NCI-H1436 (cell line): ENCODE data around the gene SERPINA1.
"Not testable (repeated sequence)": the region's sequence is repeated elsewhere in the genome, so short reads cannot be mapped to it uniquely, and the experiment has no call there.

Experiments used
- DNase-seq: peaks from one replicate; lab custom pipeline; 2025; lab: John Stamatoyannopoulos, UW

SERPINA1 gene

DNA sequence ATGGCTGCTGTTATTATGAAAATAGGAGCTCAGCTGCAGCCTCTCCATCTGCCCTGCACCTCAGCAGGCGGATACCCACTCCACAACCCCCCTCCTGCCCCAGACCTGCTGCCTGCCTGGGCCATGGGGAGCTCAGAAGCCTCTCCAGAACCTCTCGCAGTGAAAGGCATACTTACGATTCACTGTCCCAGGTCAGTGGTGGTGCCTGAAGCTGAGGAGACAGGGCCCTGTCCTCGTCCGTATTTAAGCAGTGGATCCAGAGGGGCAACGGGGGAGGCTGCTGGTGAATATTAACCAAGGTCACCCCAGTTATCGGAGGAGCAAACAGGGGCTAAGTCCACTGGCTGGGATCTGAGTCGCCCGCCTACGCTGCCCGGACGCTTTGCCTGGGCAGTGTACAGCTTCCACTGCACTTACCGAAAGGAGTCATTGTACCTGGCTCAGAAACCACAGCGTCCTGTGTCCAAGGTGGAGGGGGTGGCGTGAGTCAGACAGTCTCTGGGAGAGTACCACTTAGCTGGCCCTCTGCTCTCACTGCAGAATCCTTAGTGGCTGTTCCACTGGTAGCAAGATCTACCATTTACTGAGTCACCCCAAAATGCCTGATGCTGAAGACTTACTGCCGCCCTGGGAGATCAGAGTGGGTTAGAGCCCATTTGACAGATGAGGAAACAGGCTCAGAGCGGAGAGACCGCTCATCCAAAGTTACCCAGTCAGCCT lies at the start of gene SERPINA1:
SERPINA1 (minus strand) TSS at position 219 of the 720 bp plus-strand sequence. CDS start 5,365 bp downstream, outside the sequence.
- DNase-seq, result no peak

DNA sequence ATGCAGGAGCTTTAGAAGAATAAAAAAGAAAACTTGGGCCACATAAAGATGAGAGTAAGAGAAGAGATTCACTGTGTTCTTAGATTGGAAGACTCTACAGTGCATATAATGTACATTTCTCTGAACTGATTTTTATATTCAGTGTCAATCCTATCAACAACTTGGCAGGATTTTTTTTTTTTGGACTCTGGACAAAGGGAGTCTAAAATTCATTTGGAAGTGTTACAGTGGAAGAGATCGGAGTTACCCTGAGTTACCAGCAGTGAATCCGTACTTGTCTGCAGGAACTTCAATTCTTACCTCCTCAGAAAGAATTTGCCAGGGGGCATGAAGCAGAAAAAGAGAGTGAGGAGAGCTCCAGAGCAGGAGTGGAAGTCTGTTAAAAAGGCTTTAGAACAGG lies 40.2 kb upstream of the SERPINA1 start:
- no peak for DNase-seq

DNA sequence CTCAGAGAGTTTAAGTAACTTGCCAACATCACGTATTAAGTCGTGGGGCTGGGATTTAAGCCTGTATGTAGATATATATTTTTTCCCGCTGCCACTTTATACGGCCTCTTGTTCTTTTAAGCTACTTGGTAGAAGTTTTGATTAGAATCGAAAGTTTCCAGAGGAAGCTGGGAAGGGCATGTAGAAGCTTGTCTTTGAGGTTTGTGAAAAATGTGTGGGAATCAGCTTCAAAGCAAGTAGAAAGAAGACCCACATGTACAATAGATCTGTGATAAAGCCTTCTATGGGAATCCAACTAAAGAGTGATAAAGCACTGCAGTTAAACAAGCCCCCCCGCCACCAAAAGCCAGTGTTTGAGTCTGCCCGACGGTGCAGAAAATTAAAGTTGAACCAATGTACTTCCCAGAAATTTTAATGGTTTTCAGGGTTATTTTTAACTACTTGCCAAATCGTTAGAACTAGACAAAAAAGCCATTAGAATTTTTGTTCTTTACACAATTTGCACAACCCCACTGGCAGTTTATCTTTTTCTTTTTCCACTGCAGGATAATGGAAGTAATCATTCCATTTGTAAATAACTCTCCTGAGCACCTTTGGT lies 38.7 kb upstream of the SERPINA1 start:
- DNase-seq, result no peak

DNA sequence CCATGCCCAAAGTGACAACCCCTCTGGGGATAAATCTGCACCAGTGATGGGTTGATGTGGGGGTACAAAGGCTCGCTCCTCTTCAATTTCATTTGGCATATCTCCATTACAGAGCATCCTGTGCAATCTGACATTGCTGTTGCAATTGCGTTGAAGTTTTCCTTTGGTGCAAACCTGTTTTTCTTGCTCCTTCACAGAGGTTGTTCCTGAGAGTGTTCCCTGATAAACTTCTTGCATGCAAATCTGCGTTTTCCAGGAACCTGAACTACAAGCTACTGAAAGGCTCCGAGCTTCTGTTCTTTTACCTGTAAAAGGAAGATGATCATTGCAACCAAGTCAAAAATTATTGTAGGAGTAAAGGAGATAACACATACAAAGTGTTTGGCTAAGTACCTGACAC lies 38.1 kb upstream of the SERPINA1 start:
- no peak for DNase-seq

DNA sequence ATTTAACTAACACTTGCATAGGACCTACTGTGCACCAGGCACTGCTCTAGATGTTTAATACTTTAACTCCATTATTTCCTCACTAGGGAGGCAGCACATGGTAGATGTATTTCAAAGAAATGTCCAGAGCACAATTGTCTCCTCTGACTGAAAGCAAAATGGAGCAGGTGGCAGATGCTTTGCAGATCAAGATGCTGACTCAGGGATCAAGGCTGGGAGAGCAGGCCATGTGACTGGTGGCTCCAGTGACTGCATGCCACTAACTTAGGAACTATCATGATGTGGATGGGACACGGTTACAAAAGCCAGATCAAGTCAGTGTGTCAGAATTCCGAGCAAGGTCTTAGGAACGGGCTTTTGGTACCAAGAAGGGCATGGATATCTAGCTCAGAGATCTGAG lies 36.0 kb upstream of the SERPINA1 start:
- DNase-seq, result no peak

DNA sequence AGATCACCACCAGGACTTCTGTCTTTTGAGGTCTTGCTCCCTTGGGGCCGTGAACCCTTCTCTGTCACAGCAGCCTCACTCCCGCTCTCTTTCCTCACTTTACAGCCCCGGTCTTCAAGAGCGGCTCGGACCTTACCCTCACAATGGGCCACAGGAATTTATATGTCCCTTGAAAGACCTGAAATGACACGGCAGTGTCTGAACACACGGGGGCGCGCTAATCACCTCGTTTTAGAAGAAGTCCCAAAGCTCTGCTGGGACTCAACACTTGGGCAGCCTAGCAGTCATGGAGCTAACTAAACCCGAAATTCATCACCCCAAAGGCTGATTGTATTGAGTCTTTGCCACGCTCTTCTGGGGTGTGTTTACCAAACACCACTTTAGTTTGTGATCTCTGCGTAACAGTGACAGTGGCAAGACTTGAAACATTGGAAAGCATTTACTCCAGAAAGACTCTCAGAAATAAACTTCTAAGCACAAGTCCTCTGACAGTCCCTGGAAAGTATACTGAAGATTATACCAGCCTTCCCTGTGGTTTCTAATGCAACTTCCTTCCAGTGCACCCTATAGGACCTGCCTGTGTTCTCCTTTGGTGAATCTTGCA lies 35.2 kb upstream of the SERPINA1 start:
- DNase-seq, result no peak

DNA sequence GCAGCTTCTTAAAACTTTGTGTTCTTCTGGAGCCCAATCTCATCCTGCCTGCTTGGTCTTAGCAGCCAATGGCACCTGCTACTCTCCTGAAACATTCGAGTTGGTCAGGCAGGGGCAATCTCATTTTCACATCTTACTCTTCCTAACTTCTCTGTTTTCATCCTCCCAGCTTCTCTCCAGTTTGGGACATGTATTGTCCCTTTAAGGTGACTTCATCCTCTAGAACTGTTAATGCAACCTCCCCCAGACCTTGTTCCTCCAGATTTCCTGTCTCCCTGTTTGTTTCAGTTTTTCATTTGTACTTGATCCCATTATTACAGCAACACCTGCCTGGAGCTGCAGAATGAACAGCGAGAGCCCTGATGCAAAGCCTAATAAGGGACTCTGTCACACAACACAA lies 32.9 kb upstream of the SERPINA1 start:
- DNase-seq, result no peak

DNA sequence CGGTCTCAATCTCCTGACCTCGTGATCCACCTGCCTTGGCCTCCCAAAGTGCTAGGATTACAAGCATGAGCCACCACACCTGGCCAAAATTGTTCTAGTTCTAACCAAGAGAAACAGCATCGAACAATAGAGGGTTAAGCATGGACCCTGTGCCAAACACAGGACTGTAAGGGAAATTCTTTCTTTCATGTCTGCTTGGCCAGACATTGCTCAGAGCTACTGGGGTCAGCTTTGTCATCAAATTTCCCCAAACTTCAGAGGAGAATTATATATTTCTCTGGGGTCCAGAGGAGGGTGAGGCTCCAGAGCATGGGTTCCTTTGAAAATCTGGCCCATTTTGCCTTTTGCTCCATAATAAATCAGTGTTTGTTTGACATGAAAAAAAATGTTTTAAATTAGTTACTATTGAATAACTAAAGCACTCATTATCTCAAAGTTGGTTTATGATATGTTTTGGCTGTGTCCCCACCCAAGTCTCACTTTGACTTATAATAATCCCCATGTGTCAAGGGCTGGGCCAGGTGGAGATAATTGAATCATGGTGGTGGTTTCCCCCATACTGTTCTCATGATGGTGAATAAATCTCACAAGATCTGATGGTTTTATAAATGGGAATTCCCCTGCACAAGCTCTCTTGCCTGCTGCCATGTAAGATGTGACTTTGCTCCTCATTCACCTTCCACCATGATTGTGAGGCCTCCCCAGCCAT lies 29.2 kb upstream of the SERPINA1 start:
- DNase-seq, result not testable (repeated sequence)

DNA sequence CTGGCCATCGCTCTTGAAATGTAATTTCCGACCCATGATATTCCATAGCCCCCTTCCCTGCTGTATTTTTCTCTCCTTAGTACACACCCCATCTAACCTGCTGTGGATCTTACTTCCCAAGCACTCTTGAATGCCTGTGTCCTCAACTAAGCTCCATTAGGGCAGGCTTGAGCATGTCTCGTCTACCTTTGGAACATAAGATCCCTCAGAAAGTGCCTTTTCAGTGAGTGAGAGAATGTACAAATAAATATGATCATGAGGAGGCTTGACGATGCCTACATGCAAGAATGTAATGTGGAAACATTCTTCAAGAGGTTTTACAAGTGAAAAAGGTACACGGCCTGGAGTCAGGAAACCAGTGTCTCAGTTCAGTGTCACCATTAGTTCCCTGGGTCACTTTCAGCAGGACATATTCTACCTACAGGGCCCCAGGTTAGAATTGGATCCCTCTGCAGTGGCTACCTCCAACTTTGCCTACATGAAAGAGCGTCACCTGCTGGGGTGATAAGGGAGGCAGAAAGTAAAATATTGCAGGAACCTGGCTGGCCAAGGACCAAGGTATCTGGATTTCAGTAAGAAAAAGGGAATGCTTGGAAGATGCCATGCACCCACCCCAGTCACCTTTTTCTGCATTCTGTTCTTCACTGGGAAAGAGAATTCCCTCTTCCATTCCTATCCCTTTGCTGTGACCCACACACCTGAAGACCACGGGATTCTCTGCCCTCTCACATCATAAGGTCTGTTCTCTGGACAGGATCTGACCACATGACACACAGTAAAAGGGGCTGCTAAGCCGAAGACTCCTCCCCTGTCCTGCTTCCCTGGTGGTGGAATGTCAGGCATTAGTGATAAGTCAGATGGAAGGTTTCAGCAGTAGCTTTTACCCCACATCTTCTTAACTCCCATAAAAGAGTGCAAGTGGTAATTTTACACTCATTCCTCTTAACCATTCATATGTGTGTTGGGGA lies 24.6 kb upstream of the SERPINA1 start:
- no peak for DNase-seq

DNA sequence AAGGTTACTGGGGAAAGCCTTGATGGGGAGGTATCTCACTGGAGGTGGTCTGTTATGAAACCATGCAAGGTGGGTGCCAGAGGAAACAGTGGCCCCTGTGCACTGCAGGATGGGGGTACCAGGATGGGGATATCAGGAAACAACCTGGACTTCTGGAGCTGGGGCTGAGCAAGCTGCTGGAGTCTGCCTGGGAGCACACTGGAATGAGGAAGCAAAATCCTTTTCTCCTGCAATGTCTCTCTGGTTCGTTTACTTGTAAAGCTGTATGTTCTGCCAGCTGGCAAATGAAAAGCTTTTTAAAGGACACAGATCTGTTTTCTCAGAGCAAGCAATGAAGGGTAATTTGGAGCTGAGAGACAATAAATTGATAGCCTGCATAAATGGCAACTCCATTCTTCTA lies 23.2 kb upstream of the SERPINA1 start:
- DNase-seq, result no peak

DNA sequence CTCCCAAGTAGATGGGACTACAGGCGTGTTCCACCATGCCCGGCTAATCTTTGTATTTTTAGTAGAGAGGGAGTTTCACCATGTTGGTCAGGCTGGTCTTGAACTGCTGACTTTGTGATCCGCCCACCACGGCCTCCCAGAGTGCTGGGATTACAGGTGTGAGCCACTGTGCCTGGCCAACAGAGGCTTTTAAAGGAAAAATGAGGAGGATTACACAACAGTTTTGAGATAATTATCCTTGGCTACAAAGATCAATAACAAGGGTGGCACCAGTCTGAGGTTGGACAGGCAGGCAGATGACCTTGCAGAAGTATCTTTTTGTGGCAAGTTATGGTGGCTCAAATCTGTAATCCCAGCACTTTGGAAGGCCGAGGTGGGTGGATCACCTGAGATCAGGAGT lies 21.0 kb upstream of the SERPINA1 start:
- DNase-seq, result not testable (repeated sequence)

DNA sequence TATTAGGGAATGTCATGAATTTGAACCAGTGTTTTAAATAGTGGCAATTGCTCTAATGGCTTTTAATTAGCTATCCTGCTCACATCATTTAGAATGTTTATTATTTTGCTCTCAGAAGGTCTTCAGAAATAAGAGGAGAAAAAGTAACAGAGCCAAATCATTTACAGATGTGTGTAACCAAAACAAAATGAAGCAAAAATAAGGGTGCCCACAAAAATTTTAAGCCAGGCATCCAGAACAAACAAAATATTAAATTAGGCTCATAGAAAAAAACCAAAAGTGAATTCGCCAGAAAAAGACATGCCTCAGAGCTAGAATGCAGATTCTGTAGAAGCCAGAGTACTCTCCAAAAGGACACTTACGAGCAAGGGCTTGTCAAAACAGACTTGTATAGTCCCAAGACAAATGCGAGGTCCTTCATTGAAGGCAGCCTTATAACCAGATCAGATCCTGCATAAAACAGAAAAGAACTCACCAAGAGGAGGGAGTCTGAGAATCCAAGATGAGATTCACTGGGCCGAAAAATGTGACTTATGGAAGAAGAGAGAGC lies 20.2 kb upstream of the SERPINA1 start:
- no peak for DNase-seq

DNA sequence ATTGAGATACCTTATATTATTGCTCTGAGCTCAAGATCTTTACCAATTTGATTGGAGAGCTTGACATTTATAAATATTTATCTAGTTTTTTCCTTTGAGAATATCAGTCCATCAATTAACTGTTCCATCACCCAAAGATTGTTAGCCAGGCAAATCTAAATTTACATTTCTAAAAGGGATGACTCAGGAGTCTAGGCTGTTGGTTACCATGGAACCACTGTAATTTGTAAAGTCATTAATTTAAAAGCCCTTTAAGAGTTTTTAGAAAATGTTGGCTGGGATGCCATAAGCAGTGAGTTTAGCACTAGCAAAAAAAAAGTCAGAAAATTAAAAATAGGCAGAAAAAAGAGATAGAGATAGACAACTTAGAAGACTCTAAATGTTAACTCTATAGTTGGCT lies 19.5 kb upstream of the SERPINA1 start:
- no peak for DNase-seq

DNA sequence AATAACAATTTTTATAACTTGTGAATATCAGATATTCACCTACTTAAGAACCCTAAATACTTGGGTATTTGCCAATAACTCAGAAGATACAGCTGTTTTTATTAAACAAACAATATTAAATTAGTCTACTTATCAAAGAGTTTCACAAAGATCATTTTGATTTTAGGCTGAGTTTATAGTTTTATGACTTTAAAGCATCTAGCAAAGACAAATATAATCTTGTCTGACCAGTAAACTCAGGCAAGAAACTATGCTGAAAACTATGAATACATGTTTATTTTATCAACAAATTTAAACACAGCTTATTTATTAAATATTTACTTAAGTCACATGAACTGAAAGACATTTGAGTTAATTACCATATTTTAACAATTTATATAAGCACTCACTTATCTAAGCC lies 18.5 kb upstream of the SERPINA1 start:
- no peak for DNase-seq

DNA sequence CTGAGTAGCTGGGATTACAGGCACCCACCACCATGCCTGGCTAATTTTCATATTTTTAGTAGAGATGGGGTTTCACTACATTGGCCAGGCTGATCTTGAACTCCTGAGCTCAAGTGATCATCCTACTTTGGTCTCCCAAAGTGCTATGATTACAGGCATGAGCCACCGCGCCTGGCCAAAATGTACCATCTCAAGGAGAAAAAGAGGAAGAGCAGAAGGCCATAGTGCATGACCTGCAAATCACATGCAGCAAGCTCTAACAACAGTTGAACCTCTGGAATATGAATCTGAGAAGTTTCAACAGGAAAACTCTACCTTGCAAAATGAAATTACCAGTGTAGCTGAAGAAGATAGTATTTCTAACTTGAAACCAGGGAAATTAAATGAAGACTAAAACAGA lies 17.1 kb upstream of the SERPINA1 start:
- DNase-seq, result no peak

DNA sequence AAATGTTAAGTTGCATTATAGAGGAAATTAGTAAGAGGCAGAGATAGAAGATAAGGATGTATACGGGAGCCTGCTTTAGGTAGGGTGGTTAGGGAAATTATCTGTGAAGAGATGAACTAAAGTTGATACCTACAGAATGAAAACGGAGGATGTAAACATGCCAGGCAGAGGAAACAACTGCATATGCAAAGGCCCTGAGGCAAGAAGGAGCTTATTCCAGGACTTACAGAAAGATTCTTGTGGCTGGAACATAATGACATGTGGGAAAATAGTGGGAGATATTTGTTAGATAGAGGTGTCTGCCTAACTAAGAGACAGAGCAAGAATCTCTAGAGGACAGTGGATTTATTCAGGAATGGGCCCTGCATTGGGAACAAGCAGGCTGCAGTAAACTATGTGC lies 16.2 kb upstream of the SERPINA1 start:
- no peak for DNase-seq

DNA sequence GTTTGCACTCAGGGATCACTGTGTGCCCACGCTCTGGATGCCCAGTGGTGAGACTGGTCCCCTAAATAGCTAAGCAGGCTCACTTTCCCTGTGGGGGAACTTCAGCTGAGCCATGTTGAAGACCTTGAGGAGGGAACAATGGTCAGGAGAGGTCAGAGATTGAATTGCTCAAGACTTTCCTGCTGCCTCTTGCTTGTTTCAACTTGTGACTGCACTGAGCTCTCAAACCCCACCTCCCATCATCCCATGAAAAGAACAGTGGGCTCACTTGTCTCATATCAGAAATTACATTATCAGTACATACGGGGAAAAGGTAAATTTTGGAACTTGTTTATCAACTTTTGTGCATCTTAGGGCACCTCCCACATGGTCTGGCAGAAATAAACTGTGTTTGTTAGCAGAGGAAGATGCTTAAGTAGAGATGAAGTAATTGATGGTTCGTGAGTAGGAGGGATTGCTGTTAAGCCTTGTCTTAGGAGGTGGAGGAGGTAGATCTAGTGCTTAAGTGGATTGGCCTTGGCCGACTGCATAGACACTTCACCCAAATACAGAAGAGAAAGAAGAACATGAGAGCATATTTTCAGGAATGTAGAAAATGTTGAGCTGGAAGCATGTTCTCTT lies 15.0 kb upstream of the SERPINA1 start:
- no peak for DNase-seq

DNA sequence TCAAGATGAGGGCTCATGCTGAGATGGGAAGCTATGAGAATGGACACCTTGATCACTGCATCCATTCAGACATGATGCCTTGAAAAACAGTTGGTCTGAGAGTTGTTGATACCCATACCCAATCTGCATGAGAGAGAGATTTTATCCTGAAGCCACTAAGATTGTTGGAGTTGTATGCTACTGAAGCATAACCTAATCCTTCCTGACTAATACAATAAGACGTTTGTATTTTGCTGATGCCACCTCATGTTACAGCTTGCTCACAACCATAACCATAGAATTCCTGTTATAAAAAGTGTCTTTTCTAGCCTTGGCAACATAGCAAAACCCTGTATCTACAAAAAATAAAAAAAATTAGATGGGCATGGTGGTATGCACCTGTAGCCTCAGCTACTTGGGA lies 12.7 kb upstream of the SERPINA1 start:
- no peak for DNase-seq

DNA sequence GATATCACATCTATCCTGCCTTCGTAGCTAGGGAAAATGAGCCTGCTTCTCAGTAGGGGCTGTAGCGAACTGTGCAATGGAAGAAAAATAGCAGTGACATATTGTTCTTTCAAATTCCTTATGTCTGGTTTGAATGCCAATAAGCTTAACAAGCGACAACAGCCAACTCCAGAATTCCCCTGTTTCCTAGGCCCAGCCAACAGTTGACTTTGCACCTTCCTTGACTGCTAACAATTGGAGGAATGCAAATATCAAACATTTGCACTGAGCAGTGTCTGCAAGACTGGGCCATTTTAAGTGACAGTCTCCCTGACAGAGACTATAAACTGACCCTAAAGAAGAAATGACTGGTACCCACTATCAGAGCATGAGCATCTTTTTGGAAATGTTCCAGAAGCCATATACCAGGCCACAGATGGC lies 12.0 kb upstream of the SERPINA1 start:
- no peak for DNase-seq

DNA sequence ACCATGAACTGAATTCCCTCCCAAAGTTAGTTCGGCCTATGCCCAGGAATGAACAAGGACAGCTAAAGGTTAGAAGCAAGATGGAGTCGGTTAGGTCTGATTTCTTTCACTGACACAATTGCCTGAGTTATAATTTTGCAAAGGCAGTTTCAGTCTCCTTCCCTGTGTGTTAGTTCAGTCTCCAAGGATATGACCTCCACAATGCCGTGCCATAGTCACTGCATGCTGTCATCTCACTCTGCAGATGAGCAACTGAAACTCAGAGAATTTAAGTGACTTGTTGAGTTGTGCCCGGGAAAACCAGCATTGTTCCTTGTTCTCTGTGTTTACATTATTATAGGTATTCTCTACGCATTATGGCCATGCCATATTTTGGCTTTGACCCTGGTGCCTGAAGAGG lies 10.1 kb upstream of the SERPINA1 start:
- no peak for DNase-seq

DNA sequence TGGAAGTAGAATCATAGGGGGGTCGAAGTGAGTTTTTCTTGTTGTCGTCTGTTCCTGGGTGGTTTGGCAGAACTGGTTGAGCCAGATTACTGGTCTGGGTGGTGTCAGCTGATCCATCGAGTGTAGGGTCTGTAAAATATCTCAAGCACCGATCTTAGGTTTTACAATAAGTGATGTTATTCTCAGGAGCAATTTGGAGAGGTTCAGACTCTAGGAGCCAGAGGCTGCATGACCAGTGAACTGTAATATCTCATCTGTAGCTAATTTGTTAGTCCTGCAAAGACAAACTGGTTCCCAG lies 9.7 kb upstream of the SERPINA1 start:
- no peak for DNase-seq
